GM23338 (cell line): ENCODE data around the gene SLX9.

Source experiments
- CREB1 ChIP-seq: fragments of 250-450 bp; sonication (Bioruptor Pico); IDR thresholded peaks from 2 replicates; pipeline ENCODE4 v1.5.0; 2020; ENCODE audit warnings: low read depth, mild to moderate bottlenecking, moderate library complexity
- CTCF ChIP-seq, 2 experiments: fragments of 200-600 bp in 1 of 2; sonication (generic) in 1 of 2; conservative IDR thresholded peaks; 2 replicates each; pipeline versions ENCODE4 v1.5.1 to v1.6.1; 2016 to 2017; ENCODE audit warnings: antibody characterized with exemption in 2 of 2, low read depth in 2 of 2, mild to moderate bottlenecking in 2 of 2, moderate library complexity in 1 of 2
- EZH2 ChIP-seq: fragments of 200-600 bp; sonication (generic); IDR thresholded peaks from one replicate; pipeline ENCODE4 v1.8.0; 2017; ENCODE audit warnings: antibody characterized with exemption, mild to moderate bottlenecking, low read depth; ENCODE audit not compliant: unreplicated experiment
- EZH2phosphoT487 ChIP-seq: fragments of 200-600 bp; sonication (generic); IDR thresholded peaks from one replicate; pipeline ENCODE4 v1.8.1; 2018; ENCODE audit warnings: antibody characterized with exemption; ENCODE audit not compliant: unreplicated experiment
- JUNB ChIP-seq: IDR thresholded peaks from one replicate; pipeline ENCODE4 v1.6.1; 2016; ENCODE audit warnings: antibody characterized with exemption; ENCODE audit not compliant: unreplicated experiment
- NANOG ChIP-seq: IDR thresholded peaks from 2 replicates; pipeline ENCODE4 v1.6.1; 2016; ENCODE audit warnings: antibody characterized with exemption, borderline replicate concordance
- POLR2AphosphoS5 ChIP-seq: IDR thresholded peaks from 2 replicates; pipeline ENCODE4 v1.6.1; 2016; ENCODE audit warnings: antibody characterized with exemption, low read depth
- STAT1 ChIP-seq: IDR thresholded peaks from one replicate; pipeline ENCODE4 v1.6.1; 2016; ENCODE audit warnings: antibody characterized with exemption; ENCODE audit not compliant: unreplicated experiment
- TF ChIP-seq, protein P1 (sequence below): IDR thresholded peaks from one replicate; pipeline ENCODE4 v1.6.1; 2018; ENCODE audit warnings: antibody characterized with exemption; ENCODE audit not compliant: unreplicated experiment
- TF ChIP-seq, protein P2 (sequence below): IDR thresholded peaks from 2 replicates; pipeline ENCODE4 v1.6.1; 2016; ENCODE audit warnings: antibody characterized with exemption
- TF ChIP-seq, protein P3 (sequence below): fragments of 250-450 bp; sonication (Bioruptor Pico); IDR thresholded peaks from 2 replicates; pipeline ENCODE4 v1.5.0; 2020; ENCODE audit warnings: mild to moderate bottlenecking, moderate library complexity

DNA sequence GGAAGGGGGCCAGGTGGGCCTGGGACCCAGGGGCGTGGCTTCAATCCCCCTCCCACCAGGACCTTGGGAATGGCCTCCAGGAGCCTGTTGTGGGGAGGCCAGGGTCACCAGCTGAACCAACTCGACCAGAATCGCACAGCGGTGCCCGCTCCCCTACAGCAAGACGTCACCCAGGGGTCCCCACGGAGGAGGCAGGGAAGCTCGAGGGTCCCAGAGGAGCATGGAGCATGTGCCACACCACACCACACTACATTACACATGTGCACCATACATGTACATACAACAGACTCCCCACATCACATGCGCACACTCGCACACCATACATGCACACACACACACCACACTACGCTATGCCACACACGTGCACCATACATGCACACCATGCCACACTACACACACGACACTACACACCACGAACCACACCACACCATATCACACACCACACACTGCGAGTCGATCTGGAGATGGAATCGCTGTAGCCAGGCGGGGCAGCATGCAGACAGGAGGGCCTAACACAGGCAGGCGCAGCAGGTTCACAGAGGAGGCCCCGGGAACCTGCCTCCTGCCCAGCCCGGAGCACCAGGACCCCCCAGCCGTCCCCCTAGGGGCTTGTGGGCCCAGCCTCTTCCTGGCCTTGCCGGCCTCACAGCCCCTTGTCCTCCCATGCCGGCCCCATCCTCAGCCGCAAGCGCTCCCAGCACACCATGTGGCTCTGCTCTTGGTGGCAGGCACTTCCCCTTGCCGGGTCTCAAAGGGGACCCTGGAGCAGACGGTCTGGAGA lies 19.7 kb upstream of the SLX9 start:
- no peak for TF ChIP-seq CTCF (conservative IDR thresholded peaks at IDR 0.05; ENCODE audit: low read depth in 2 of 2)
- no peak for TF ChIP-seq EZH2phosphoT487
- no peak for TF ChIP-seq EZH2
- TF ChIP-seq, protein P1, sequence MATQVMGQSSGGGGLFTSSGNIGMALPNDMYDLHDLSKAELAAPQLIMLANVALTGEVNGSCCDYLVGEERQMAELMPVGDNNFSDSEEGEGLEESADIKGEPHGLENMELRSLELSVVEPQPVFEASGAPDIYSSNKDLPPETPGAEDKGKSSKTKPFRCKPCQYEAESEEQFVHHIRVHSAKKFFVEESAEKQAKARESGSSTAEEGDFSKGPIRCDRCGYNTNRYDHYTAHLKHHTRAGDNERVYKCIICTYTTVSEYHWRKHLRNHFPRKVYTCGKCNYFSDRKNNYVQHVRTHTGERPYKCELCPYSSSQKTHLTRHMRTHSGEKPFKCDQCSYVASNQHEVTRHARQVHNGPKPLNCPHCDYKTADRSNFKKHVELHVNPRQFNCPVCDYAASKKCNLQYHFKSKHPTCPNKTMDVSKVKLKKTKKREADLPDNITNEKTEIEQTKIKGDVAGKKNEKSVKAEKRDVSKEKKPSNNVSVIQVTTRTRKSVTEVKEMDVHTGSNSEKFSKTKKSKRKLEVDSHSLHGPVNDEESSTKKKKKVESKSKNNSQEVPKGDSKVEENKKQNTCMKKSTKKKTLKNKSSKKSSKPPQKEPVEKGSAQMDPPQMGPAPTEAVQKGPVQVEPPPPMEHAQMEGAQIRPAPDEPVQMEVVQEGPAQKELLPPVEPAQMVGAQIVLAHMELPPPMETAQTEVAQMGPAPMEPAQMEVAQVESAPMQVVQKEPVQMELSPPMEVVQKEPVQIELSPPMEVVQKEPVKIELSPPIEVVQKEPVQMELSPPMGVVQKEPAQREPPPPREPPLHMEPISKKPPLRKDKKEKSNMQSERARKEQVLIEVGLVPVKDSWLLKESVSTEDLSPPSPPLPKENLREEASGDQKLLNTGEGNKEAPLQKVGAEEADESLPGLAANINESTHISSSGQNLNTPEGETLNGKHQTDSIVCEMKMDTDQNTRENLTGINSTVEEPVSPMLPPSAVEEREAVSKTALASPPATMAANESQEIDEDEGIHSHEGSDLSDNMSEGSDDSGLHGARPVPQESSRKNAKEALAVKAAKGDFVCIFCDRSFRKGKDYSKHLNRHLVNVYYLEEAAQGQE = no peak
- TF ChIP-seq JUNB = no peak
- no peak for TF ChIP-seq POLR2AphosphoS5
- TF ChIP-seq, protein P2, sequence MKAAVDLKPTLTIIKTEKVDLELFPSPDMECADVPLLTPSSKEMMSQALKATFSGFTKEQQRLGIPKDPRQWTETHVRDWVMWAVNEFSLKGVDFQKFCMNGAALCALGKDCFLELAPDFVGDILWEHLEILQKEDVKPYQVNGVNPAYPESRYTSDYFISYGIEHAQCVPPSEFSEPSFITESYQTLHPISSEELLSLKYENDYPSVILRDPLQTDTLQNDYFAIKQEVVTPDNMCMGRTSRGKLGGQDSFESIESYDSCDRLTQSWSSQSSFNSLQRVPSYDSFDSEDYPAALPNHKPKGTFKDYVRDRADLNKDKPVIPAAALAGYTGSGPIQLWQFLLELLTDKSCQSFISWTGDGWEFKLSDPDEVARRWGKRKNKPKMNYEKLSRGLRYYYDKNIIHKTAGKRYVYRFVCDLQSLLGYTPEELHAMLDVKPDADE = no peak
- TF ChIP-seq NANOG = no peak
- no peak for TF ChIP-seq STAT1
- TF ChIP-seq, protein P3, sequence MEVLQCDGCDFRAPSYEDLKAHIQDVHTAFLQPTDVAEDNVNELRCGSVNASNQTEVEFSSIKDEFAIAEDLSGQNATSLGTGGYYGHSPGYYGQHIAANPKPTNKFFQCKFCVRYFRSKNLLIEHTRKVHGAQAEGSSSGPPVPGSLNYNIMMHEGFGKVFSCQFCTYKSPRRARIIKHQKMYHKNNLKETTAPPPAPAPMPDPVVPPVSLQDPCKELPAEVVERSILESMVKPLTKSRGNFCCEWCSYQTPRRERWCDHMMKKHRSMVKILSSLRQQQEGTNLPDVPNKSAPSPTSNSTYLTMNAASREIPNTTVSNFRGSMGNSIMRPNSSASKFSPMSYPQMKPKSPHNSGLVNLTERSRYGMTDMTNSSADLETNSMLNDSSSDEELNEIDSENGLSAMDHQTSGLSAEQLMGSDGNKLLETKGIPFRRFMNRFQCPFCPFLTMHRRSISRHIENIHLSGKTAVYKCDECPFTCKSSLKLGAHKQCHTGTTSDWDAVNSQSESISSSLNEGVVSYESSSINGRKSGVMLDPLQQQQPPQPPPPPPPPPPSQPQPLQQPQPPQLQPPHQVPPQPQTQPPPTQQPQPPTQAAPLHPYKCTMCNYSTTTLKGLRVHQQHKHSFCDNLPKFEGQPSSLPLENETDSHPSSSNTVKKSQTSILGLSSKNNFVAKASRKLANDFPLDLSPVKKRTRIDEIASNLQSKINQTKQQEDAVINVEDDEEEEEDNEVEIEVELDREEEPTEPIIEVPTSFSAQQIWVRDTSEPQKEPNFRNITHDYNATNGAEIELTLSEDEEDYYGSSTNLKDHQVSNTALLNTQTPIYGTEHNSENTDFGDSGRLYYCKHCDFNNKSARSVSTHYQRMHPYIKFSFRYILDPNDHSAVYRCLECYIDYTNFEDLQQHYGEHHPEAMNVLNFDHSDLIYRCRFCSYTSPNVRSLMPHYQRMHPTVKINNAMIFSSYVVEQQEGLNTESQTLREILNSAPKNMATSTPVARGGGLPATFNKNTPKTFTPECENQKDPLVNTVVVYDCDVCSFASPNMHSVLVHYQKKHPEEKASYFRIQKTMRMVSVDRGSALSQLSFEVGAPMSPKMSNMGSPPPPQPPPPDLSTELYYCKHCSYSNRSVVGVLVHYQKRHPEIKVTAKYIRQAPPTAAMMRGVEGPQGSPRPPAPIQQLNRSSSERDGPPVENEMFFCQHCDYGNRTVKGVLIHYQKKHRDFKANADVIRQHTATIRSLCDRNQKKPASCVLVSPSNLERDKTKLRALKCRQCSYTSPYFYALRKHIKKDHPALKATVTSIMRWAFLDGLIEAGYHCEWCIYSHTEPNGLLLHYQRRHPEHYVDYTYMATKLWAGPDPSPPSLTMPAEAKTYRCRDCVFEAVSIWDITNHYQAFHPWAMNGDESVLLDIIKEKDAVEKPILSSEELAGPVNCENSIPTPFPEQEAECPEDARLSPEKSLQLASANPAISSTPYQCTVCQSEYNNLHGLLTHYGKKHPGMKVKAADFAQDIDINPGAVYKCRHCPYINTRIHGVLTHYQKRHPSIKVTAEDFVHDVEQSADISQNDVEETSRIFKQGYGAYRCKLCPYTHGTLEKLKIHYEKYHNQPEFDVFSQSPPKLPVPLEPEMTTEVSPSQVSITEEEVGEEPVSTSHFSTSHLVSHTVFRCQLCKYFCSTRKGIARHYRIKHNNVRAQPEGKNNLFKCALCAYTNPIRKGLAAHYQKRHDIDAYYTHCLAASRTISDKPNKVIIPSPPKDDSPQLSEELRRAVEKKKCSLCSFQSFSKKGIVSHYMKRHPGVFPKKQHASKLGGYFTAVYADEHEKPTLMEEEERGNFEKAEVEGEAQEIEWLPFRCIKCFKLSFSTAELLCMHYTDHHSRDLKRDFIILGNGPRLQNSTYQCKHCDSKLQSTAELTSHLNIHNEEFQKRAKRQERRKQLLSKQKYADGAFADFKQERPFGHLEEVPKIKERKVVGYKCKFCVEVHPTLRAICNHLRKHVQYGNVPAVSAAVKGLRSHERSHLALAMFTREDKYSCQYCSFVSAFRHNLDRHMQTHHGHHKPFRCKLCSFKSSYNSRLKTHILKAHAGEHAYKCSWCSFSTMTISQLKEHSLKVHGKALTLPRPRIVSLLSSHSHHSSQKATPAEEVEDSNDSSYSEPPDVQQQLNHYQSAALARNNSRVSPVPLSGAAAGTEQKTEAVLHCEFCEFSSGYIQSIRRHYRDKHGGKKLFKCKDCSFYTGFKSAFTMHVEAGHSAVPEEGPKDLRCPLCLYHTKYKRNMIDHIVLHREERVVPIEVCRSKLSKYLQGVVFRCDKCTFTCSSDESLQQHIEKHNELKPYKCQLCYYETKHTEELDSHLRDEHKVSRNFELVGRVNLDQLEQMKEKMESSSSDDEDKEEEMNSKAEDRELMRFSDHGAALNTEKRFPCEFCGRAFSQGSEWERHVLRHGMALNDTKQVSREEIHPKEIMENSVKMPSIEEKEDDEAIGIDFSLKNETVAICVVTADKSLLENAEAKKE (CRISPR knock-in tag) = no peak
- TF ChIP-seq CREB1 (CRISPR knock-in tag) = no peak
